ENCODE results near the gene LONRF2.
"Not testable (repeated sequence)": the region's sequence is repeated elsewhere in the genome, so short reads cannot be mapped to it uniquely, and the experiment has no call there.

The LONRF2 gene

GRCh38 chr2:100248971-100249370, 73.3 kb downstream of the LONRF2 start:
- TF ChIP-seq CTCF (IDR thresholded peaks at IDR 0.05; ENCODE audit: insufficient read depth, low read depth, low read length, missing control alignments): no peak
- H3K4me3 ChIP-seq (ENCODE audit: low read length): no peak overlapping the region
- no peak for DNase-seq (ENCODE audit: low read depth)

- DNase-seq (ENCODE audit: low read depth): not testable (repeated sequence)
Observed at GRCh38 chr2:100248556-100248955, 73.7 kb downstream of the LONRF2 start.

GRCh38 chr2:100248044-100248330, 74.3 kb downstream of the LONRF2 start:
- TF ChIP-seq CTCF (IDR thresholded peaks at IDR 0.05; ENCODE audit: insufficient read depth, low read depth, low read length, missing control alignments): no peak
- no peak for DNase-seq (ENCODE audit: low read depth)
- H3K4me3 ChIP-seq (ENCODE audit: low read length): no peak overlapping the region

More at GRCh38 chr2:100248556-100248955, 73.7 kb downstream of the LONRF2 start:
- not testable (repeated sequence) for H3K4me3 ChIP-seq (ENCODE audit: low read length)

- H3K4me3 ChIP-seq (ENCODE audit: low read length): no peak overlapping the region
- TF ChIP-seq CTCF (IDR thresholded peaks at IDR 0.05; ENCODE audit: insufficient read depth, low read depth, low read length, missing control alignments): no peak
- no peak for DNase-seq (ENCODE audit: low read depth)
Observed at GRCh38 chr2:100247256-100248043, 74.9 kb downstream of the LONRF2 start.

- DNase-seq (ENCODE audit: low read depth): no peak
- H3K4me3 ChIP-seq (ENCODE audit: low read length): no peak overlapping the region
- peak; percentile 21 for TF ChIP-seq CTCF (IDR thresholded peaks at IDR 0.05; ENCODE audit: insufficient read depth, low read depth, low read length, missing control alignments)
Observed at GRCh38 chr2:100246163-100247145, 75.8 kb downstream of the LONRF2 start.

GRCh38 chr2:100245681-100246080, 76.6 kb downstream of the LONRF2 start:
- DNase-seq (ENCODE audit: low read depth): no peak
- no peak overlapping the region for H3K4me3 ChIP-seq (ENCODE audit: low read length)
- TF ChIP-seq CTCF (IDR thresholded peaks at IDR 0.05; ENCODE audit: insufficient read depth, low read depth, low read length, missing control alignments): no peak

GRCh38 chr2:100244881-100245605, 77.3 kb downstream of the LONRF2 start:
- DNase-seq (ENCODE audit: low read depth): no peak
- H3K4me3 ChIP-seq (ENCODE audit: low read length): no peak overlapping the region
- no peak for TF ChIP-seq CTCF (IDR thresholded peaks at IDR 0.05; ENCODE audit: insufficient read depth, low read depth, low read length, missing control alignments)

Measured in epithelial cell of esophagus (primary cell).